Measurements from ENCODE around the gene PRPH2.
"Not testable (repeated sequence)": the region's sequence is repeated elsewhere in the genome, so short reads cannot be mapped to it uniquely, and the experiment has no call there.

Gene PRPH2

DNA sequence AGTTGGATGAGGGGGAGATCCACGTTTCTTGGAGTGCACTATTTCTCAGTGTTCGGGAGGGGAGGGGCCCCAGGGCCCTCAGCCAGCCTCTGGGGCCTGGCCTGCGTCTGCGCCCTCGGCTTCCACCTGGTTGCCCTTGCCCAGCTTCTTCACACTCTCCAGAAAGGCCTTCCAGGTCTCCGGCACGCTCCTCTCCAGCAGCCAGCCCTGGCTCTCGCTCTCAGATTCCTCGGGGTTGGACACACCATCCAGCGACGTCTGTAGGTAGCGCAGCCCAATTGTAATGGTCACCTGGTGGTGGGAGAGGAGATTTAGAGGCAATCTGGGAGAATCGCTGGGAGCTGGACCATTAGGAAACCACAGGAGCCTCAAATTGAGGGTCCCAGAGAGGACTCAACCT is 24.2 kb downstream of the PRPH2 start:
- H3K9me3 Mint-ChIP-seq = no peaks in the 10 kb centered on the region
- H3K36me3 Mint-ChIP-seq = no peaks in the 10 kb centered on the region
- H3K4me3 Mint-ChIP-seq = no peak overlapping the region
- no peak for DNase-seq (ENCODE audit: low spot score in 2 of 2)
- H3K4me1 Mint-ChIP-seq = peaks cover 4% of the 10 kb centered on the region
- no peak for ATAC-seq (ENCODE audit: low read depth)
- no peaks in the 10 kb centered on the region for H3K27me3 Mint-ChIP-seq
- no peak overlapping the region for H3K27ac Mint-ChIP-seq

DNA sequence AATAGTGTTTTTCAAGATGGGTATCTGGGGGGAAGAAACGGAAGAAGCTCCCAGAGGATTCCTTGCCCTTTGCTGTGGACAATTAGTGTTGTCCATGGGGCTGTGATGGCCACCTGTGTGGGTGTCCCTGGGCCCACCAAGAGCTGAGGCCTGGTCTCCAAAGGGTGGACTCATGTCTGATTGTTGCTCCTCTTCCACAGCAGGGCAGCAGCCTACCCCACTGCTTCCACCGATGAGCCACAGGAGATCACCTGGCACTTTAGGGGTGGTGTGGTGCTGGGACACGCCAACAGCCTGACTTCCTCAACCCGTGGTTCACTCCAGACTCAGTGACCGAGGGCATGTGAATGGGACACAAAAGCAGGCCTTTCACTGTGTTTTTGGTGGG is 25.1 kb downstream of the PRPH2 start:
- Mint-ChIP-seq H3K4me1 (peaks cover 4% of the 10 kb centered on the region), H3K36me3 (no peaks in the 10 kb centered on the region), H3K27ac (peak overlapping the region; percentile 47), H3K9me3 (no peaks in the 10 kb centered on the region), H3K4me3 (no peak overlapping the region), H3K27me3 (no peaks in the 10 kb centered on the region)
- no peak for DNase-seq (ENCODE audit: low spot score in 2 of 2)
- no peak for ATAC-seq (ENCODE audit: low read depth)

GRCh38 chr6:42696526-42697267 is 25.7 kb downstream of the PRPH2 start:
- Mint-ChIP-seq H3K27me3 (no peaks in the 10 kb centered on the region), H3K4me3 (no peak overlapping the region), H3K27ac (peak overlapping the region; percentile 47), H3K9me3 (no peaks in the 10 kb centered on the region), H3K4me1 (peaks cover 4% of the 10 kb centered on the region), H3K36me3 (no peaks in the 10 kb centered on the region)
- no peak for DNase-seq (ENCODE audit: low spot score in 2 of 2)
- ATAC-seq (ENCODE audit: low read depth) = no peak

- H3K27me3 Mint-ChIP-seq = no peaks in the 10 kb centered on the region
- peak overlapping the region; percentile 83 for H3K27ac Mint-ChIP-seq
- no peaks in the 10 kb centered on the region for H3K9me3 Mint-ChIP-seq
- H3K36me3 Mint-ChIP-seq = peaks cover 11% of the 10 kb centered on the region
- H3K4me1 Mint-ChIP-seq = peaks cover 4% of the 10 kb centered on the region
- H3K4me3 Mint-ChIP-seq = no peak overlapping the region
- no peak for ATAC-seq (ENCODE audit: low read depth)
- DNase-seq (ENCODE audit: low spot score in 2 of 2) = no peak
These were observed 27.8 kb downstream of the PRPH2 start for GRCh38 chr6:42694586-42694985.

DNA sequence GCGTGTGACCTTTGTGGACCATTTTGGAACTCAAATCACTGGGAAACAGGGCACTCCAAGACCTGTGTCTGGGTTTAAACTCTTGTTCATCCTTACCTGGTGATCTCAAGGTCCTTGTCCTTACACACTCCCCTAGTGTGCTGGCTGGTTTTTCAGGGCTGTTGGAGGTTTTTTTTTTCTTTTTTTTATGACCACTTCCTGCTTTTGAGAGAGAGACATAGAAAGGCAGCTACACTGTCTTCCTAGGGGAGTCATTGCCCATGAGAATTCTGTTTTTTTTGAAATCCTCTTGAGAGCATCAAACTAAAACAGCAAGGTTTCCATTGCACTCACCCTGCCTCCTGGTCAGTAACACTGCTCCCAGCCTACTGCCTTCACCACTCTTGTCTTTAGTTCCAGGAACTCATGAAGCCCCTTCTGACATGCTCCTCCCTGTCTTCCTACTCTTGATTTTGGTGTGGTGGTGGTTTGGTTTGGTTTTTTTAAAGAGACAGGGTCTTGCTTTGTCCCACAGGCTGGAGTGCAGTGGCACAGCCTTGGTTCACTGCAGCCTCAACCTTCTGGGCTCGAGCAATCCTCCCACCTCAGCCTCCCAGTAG is 28.6 kb downstream of the PRPH2 start:
- H3K36me3 Mint-ChIP-seq = peaks cover 15% of the 10 kb centered on the region
- no peaks in the 10 kb centered on the region for H3K9me3 Mint-ChIP-seq
- ATAC-seq (ENCODE audit: low read depth) = peak; percentile 51
- H3K4me1 Mint-ChIP-seq = peaks cover 4% of the 10 kb centered on the region
- DNase-seq (ENCODE audit: low spot score in 2 of 2) = no peak
- no peak overlapping the region for H3K4me3 Mint-ChIP-seq
- H3K27me3 Mint-ChIP-seq = no peaks in the 10 kb centered on the region
- H3K27ac Mint-ChIP-seq = peak overlapping the region; percentile 83

DNA sequence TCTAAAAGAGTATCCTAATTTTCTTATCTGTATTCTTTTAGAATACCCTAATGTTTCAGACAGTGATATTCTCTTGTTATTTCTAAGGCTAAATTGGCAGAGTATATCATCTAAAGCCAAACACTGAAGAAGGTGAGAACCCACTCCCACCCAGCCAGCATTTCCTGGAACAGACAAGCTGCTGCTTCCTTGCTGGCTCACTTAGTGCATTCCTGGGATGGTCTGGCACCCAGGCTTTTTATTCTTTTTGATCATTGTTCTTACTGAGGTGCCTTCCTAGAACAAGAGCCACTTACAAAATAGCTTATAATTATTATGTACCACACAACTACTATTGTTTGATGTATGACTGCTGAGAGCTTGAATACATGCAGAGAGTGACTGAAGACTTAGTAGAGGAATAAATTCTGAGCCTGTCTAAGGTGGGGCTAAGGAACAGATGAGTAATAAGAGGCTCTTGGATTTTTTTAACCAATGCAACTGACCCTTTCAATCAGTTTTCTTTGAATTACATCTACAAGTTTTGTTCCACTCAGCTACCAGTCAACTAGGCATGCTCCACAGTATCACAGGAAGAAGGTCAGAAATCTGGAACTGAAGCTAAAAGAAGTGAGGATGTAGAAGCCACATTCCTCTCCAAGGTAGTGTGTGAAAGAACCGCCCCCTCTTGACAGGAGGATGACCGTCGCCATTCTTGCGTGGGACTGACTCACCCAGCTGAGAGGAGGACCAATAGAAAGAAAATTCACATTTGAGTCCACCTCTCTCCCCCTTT is 30.1 kb downstream of the PRPH2 start:
- ATAC-seq (ENCODE audit: low read depth) = no peak
- peaks cover 4% of the 10 kb centered on the region for H3K4me1 Mint-ChIP-seq
- H3K4me3 Mint-ChIP-seq = no peak overlapping the region
- H3K27ac Mint-ChIP-seq = no peak overlapping the region
- no peak for DNase-seq (ENCODE audit: low spot score in 2 of 2)
- H3K27me3 Mint-ChIP-seq = no peaks in the 10 kb centered on the region
- peaks cover 23% of the 10 kb centered on the region for H3K36me3 Mint-ChIP-seq
- H3K9me3 Mint-ChIP-seq = no peaks in the 10 kb centered on the region

DNA sequence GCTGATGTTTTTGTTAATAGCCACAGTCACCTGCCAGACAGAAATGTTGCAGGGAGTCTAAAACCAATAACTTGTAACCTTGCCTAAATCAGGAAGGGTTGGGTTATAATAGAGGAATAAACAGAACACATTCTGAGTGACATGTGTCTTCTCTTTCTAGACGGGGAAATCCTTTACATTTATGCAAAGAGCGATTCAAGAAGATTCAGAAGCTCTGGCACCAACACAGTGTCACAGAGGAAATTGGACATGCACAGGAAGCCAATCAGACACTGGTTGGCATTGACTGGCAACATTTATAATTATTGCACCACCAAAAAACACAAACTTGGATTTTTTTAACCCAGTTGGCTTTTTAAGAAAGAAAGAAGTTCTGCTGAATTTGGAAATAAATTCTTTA is 31.5 kb downstream of the PRPH2 start:
- DNase-seq (ENCODE audit: low spot score in 2 of 2) (no peak), ATAC-seq (ENCODE audit: low read depth) (peak; percentile 27)
- H3K27ac Mint-ChIP-seq = peak overlapping the region; percentile 2
- H3K9me3 Mint-ChIP-seq = no peaks in the 10 kb centered on the region
- no peaks in the 10 kb centered on the region for H3K27me3 Mint-ChIP-seq
- H3K4me3 Mint-ChIP-seq = no peak overlapping the region
- H3K4me1 Mint-ChIP-seq = peaks cover 4% of the 10 kb centered on the region
- peaks cover 26% of the 10 kb centered on the region for H3K36me3 Mint-ChIP-seq

- Mint-ChIP-seq H3K27me3 (no peaks in the 10 kb centered on the region), H3K27ac (peak overlapping the region; percentile 2), H3K36me3 (peaks cover 28% of the 10 kb centered on the region), H3K4me3 (no peak overlapping the region), H3K9me3 (no peaks in the 10 kb centered on the region), H3K4me1 (peaks cover 4% of the 10 kb centered on the region)
- ATAC-seq (ENCODE audit: low read depth) (no peak), DNase-seq (ENCODE audit: low spot score in 2 of 2) (no peak)
These were observed 32.2 kb downstream of the PRPH2 start for GRCh38 chr6:42690151-42690702.

DNA sequence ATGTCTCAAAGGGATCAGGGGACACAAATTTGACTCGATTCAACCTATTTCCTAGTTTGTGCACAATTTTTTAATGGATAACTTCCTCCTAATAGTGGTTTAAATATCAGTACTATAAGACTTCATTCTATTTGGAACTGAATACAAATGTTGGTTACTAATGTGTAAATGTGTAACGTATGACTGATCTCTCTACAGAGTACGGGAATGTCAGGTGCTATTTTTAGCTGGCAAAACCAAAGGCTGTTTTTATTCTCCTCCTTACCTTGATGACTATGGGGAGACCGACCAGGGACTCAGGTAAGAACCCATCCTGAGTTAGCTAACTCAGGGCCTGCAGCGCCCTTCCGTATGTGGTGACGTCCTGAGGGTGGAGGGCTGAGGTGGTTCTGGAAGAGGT is 33.0 kb downstream of the PRPH2 start:
- Mint-ChIP-seq H3K4me1 (peaks cover 4% of the 10 kb centered on the region), H3K36me3 (peaks cover 34% of the 10 kb centered on the region), H3K27ac (peak overlapping the region; percentile 2), H3K27me3 (no peaks in the 10 kb centered on the region), H3K9me3 (no peaks in the 10 kb centered on the region), H3K4me3 (no peak overlapping the region)
- ATAC-seq (ENCODE audit: low read depth) (no peak), DNase-seq (ENCODE audit: low spot score in 2 of 2) (no peak)

GRCh38 chr6:42688281-42688680 is 34.1 kb downstream of the PRPH2 start:
- Mint-ChIP-seq H3K27me3 (no peaks in the 10 kb centered on the region), H3K4me1 (no peaks in the 10 kb centered on the region), H3K27ac (peak overlapping the region; percentile 10), H3K36me3 (peaks cover 38% of the 10 kb centered on the region), H3K9me3 (no peaks in the 10 kb centered on the region), H3K4me3 (no peak overlapping the region)
- ATAC-seq (ENCODE audit: low read depth) (no peak), DNase-seq (ENCODE audit: low spot score in 2 of 2) (no peak)

GRCh38 chr6:42679358-42679757 is 43.0 kb downstream of the PRPH2 start:
- no peak for DNase-seq (ENCODE audit: low spot score in 2 of 2)
- ATAC-seq (ENCODE audit: low read depth) = no peak
- Mint-ChIP-seq H3K27ac (no peak overlapping the region), H3K9me3 (no peaks in the 10 kb centered on the region), H3K27me3 (no peaks in the 10 kb centered on the region), H3K4me1 (no peaks in the 10 kb centered on the region), H3K36me3 (peaks cover 25% of the 10 kb centered on the region), H3K4me3 (no peak overlapping the region)

DNA sequence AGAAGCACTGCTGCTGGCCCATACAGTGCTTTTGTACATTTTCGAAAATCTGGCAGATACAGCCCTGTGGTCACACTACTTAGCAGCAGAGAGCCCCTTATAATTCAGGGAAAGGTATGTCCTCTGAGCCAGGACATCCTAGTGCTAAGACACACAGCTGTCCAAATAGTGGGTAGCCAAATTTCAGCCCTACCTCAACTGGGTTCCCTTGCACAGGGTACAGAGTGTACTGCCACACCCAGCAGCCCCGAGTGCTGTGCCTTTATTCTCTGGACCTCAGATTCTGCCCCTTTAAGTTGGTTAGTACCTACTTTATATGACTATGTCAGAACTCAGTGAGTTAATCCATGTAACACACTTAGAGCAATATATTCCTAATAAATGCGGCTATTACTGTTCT is 47.6 kb downstream of the PRPH2 start:
- H3K4me3 Mint-ChIP-seq = no peak overlapping the region

DNA sequence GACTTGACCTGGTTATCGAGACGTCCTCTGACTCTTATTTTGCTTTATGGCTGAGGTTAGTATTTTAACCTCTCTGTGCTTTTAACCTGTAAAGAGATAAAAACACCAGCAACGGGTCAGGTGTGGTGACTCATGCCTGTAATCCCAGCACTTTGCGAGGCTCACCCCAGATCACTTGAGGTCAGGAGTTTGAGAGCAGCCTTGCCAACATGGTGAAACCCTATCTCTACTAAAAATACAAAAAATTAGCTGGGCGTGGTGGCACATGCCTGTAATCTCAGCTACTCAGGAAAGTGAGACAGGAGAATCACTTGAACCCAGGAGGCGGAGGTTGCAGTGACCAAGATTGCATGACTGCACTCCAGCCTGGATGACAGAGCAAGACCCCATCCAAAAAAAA is 48.0 kb downstream of the PRPH2 start:
- H3K4me1 Mint-ChIP-seq; H3K9me3 Mint-ChIP-seq; H3K27me3 Mint-ChIP-seq; DNase-seq (ENCODE audit: low spot score in 2 of 2); H3K4me3 Mint-ChIP-seq; ATAC-seq (ENCODE audit: low read depth); H3K27ac Mint-ChIP-seq: not testable (repeated sequence)
- H3K36me3 Mint-ChIP-seq = peaks cover 39% of the 10 kb centered on the region

More for the DNA sequence above, 47.6 kb downstream of the PRPH2 start:
- no peaks in the 10 kb centered on the region for H3K9me3 Mint-ChIP-seq
- no peaks in the 10 kb centered on the region for H3K27me3 Mint-ChIP-seq
- no peak overlapping the region for H3K27ac Mint-ChIP-seq
- peaks cover 40% of the 10 kb centered on the region for H3K36me3 Mint-ChIP-seq
- no peaks in the 10 kb centered on the region for H3K4me1 Mint-ChIP-seq
- ATAC-seq (ENCODE audit: low read depth) = no peak
- DNase-seq (ENCODE audit: low spot score in 2 of 2) = no peak

DNA sequence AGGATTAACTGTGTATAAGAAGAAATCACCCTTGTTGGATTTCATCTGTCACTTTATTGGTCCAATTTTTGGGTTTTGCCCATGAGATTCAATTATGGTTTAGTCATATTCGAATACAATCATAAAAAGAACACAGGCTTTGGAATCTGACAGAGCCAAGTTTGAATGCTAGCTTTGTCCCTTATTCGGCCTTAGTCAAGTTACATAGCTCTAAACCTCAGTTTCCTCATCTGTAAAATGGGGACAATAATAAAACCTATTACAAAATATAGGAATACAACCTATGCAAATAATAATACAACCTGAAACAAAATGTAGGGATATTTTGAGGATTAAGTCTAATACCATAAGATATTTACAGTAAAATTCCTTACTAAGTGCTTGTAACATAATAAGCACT is 57.7 kb downstream of the PRPH2 start:
- H3K36me3 Mint-ChIP-seq = peaks cover 18% of the 10 kb centered on the region
- ATAC-seq (ENCODE audit: low read depth) (no peak), DNase-seq (ENCODE audit: low spot score in 2 of 2) (no peak)
- H3K9me3 Mint-ChIP-seq = no peaks in the 10 kb centered on the region
- no peaks in the 10 kb centered on the region for H3K27me3 Mint-ChIP-seq
- H3K4me1 Mint-ChIP-seq = no peaks in the 10 kb centered on the region
- no peak overlapping the region for H3K27ac Mint-ChIP-seq
- H3K4me3 Mint-ChIP-seq = no peak overlapping the region

Measured in memory B cell (primary cell).